Esophagus squamous epithelium (tissue), 4 donors: ENCODE measurements around the gene CSHL1.
"Not testable (repeated sequence)": the region's sequence is repeated elsewhere in the genome, so short reads cannot be mapped to it uniquely, and the experiment has no call there.

Experiments used
- POLR2A ChIP-seq, 4 donors: fragments of 450-650 bp; IDR thresholded peaks; one replicate each; pipeline ENCODE4 v1.6.1; 2017; ENCODE audit warnings: antibody characterized with exemption in 4 of 4, mild to moderate bottlenecking in 4 of 4, moderate library complexity in 3 of 4
- TF ChIP-seq, protein P1 (sequence below), 6 experiments: fragments of 450-650 bp in 4 of 6; fragments of 200-600 bp in 2 of 6; sonication (generic) in 2 of 6; IDR thresholded peaks; one replicate each; pipeline ENCODE4 v1.5.1; 2016 to 2019; ENCODE audit warnings: antibody characterized with exemption in 6 of 6, mild to moderate bottlenecking in 4 of 6, moderate library complexity in 4 of 6

- TF ChIP-seq, protein P1, sequence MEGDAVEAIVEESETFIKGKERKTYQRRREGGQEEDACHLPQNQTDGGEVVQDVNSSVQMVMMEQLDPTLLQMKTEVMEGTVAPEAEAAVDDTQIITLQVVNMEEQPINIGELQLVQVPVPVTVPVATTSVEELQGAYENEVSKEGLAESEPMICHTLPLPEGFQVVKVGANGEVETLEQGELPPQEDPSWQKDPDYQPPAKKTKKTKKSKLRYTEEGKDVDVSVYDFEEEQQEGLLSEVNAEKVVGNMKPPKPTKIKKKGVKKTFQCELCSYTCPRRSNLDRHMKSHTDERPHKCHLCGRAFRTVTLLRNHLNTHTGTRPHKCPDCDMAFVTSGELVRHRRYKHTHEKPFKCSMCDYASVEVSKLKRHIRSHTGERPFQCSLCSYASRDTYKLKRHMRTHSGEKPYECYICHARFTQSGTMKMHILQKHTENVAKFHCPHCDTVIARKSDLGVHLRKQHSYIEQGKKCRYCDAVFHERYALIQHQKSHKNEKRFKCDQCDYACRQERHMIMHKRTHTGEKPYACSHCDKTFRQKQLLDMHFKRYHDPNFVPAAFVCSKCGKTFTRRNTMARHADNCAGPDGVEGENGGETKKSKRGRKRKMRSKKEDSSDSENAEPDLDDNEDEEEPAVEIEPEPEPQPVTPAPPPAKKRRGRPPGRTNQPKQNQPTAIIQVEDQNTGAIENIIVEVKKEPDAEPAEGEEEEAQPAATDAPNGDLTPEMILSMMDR (IDR thresholded peaks at IDR 0.05): not testable (repeated sequence)
- not testable (repeated sequence) for TF ChIP-seq POLR2A (IDR thresholded peaks at IDR 0.05)
Measured at GRCh38 chr17:63896524-63897354, 14.3 kb downstream of the CSHL1 start, which contains the start of gene CSH1.
